Vagina (tissue), 2 donors: ENCODE measurements around the gene NGEF.

ENCODE experiments used
- CTCF ChIP-seq, 3 experiments: fragments of 450-650 bp in 2 of 3; fragments of 200-600 bp in 1 of 3; sonication (generic) in 1 of 3; IDR thresholded peaks; one replicate each; pipeline ENCODE4 v1.5.1; 2017 to 2019; ENCODE audit warnings: antibody characterized with exemption in 3 of 3, mild to moderate bottlenecking in 2 of 3, moderate library complexity in 2 of 3
- POLR2A ChIP-seq, 2 donors: fragments of 450-650 bp; IDR thresholded peaks; one replicate each; pipeline ENCODE4 v1.6.1; 2017; ENCODE audit warnings: antibody characterized with exemption in 2 of 2, mild to moderate bottlenecking in 2 of 2, moderate library complexity in 2 of 2
- POLR2AphosphoS5 ChIP-seq, 2 donors: sonication (generic); formaldehyde crosslinking; IDR thresholded peaks; one replicate each; pipeline ENCODE4 v1.9.0; 2017; ENCODE audit warnings: antibody characterized with exemption in 2 of 2, mild to moderate bottlenecking in 2 of 2, low read depth in 1 of 2; ENCODE audit not compliant: insufficient read depth in 1 of 2

DNA sequence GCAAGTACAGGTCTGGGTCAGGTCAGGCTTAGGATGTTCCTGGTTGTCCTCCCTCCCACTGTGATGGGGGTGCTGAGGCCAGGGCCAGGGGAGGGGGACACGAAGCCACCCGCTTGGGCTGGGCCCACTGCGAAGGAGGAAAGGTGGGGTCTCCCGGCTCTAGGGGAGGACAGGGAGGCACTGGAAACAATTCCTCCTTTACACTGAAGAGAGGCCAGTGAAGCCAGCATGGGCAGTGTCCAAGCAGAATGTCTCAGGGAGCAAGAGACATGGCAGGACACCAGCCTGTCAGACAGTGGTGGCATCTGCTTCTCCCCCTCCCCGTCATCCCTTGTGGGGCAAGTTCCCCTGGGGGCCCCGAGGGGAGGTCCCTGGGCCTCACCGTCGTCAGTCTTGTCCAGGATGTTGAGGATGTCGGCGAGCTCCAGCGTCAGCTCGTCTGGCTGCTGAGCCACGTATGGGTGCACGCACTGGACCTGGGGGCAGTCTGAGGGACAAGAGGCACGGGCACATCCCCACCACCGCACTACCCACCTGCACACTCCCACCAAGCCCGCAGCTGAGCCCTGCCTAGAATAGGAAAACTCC lies 132.2 kb downstream of the NGEF start:
- TF ChIP-seq CTCF (IDR thresholded peaks at IDR 0.05) (no peak), POLR2AphosphoS5 (IDR thresholded peaks at IDR 0.05; ENCODE audit: insufficient read depth in 1 of 2, low read depth in 1 of 2) (no peak), POLR2A (IDR thresholded peaks at IDR 0.05) (no peak)
